ENCODE measurements around the gene NAIF1. TPM values are rescaled to one million over a fixed set of nuclear protein-coding genes. Genes with fewer than 3 reads are reported as not detected.
"Not testable (repeated sequence)": the region's sequence is repeated elsewhere in the genome, so short reads cannot be mapped to it uniquely, and the experiment has no call there.

NAIF1 gene, protein sequence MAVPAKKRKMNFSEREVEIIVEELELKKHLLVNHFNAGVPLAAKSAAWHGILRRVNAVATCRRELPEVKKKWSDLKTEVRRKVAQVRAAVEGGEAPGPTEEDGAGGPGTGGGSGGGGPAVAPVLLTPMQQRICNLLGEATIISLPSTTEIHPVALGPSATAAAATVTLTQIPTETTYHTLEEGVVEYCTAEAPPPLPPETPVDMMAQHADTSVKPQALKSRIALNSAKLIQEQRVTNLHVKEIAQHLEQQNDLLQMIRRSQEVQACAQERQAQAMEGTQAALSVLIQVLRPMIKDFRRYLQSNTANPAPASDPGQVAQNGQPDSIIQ
- total RNA-seq = 6.8 and 10.8 TPM in 2 replicates

DNA sequence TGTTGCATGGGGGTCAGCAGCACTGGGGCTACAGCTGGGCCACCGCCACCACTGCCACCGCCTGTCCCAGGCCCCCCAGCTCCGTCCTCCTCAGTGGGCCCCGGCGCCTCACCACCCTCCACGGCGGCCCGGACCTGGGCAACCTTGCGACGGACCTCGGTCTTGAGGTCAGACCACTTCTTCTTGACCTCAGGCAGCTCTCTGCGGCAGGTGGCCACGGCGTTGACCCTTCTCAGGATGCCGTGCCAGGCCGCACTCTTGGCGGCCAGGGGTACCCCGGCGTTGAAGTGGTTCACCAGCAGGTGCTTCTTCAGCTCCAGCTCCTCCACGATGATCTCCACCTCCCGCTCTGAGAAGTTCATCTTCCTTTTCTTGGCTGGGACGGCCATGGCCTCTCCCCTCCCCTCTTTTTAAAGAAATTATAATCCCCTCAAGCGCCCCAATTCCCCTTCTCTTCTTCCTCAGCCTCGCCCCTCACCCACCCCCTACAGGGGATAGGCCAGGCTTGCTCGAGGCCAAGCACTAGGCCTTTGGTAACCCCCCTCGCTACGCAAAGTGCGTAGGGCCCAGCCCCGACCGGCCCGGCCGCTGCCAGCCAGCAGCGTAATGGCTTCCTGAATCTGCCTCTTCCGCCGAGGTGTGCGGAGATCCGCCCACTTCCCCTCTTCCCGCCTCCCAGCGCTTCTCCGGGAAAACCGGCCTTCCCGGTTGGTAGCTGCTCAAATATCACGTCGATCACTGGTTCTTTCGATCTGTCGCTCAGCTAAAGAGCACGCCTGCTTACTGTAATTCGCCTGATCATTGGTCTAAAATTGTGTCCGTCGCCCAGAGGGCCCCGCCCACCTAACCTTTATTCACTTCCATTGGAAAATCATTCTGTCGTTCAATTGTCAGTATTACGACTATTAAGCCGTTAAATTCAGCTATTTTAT lies at the start of gene NAIF1:
Gene NAIF1, minus strand, starts transcription at position 608 of the 932 bp plus-strand sequence. Its CDS starts 219 bp downstream, at position 389.
- TF ChIP-seq, protein P1, sequence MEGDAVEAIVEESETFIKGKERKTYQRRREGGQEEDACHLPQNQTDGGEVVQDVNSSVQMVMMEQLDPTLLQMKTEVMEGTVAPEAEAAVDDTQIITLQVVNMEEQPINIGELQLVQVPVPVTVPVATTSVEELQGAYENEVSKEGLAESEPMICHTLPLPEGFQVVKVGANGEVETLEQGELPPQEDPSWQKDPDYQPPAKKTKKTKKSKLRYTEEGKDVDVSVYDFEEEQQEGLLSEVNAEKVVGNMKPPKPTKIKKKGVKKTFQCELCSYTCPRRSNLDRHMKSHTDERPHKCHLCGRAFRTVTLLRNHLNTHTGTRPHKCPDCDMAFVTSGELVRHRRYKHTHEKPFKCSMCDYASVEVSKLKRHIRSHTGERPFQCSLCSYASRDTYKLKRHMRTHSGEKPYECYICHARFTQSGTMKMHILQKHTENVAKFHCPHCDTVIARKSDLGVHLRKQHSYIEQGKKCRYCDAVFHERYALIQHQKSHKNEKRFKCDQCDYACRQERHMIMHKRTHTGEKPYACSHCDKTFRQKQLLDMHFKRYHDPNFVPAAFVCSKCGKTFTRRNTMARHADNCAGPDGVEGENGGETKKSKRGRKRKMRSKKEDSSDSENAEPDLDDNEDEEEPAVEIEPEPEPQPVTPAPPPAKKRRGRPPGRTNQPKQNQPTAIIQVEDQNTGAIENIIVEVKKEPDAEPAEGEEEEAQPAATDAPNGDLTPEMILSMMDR (IDR thresholded peaks at IDR 0.05; ENCODE audit: insufficient read depth, low read depth, low read length) = no peak
- peak; percentile 100 for DNase-seq (ENCODE audit: low read depth)
- peak within 1 kb of the TSS; percentile 90 for H3K4me3 ChIP-seq (ENCODE audit: low read depth, low read length)

DNA sequence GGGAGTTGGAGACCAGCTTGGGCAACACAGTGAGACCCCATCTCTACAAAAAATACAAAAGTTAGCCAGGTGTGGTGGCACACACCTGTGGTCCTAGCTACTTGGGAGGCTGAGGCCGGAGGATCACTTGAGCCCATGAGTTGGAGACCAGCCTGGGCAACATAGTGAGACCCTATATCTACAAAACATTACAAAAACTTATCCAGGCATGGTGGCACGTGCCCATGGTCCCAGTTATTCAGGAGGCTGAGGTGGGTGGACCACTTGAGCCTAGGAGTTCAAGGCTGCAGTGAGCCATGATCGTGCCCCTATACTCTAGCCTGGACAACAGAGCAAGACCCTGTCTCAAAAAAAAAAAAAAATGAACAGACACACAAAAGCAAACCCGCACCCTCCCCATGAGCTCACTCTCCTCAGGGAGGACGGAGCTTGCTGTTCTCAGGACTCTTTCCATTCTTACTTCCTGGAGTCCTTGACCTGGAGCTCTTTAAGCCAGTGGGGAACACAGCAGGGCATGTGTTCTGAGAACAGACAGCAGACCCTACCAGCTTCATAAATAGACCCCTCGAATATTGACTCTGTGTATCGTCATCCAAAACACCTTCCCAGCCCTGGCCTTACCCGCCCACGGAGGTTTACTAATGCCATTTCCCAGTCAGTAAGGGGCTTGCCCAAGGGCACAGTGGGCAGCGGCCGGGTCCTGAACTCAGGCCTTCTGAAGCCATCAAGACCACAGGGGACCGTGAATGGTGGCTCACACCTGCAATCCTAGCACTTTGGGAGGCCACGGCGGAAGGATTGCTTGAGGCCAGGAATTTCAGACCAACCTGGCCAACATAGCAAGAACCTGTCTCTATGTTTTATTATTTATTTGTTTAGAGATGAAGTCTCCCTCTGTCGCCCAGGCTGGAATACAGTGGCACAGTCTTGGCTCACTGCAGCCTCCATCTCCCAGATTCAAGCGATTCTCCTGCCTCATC lies 49.3 kb upstream of the NAIF1 start:
- H3K4me3 ChIP-seq (ENCODE audit: low read depth, low read length) = no peak overlapping the region
- no peak for DNase-seq (ENCODE audit: low read depth)
- TF ChIP-seq, protein P1 (IDR thresholded peaks at IDR 0.05; ENCODE audit: insufficient read depth, low read depth, low read length) = no peak

DNA sequence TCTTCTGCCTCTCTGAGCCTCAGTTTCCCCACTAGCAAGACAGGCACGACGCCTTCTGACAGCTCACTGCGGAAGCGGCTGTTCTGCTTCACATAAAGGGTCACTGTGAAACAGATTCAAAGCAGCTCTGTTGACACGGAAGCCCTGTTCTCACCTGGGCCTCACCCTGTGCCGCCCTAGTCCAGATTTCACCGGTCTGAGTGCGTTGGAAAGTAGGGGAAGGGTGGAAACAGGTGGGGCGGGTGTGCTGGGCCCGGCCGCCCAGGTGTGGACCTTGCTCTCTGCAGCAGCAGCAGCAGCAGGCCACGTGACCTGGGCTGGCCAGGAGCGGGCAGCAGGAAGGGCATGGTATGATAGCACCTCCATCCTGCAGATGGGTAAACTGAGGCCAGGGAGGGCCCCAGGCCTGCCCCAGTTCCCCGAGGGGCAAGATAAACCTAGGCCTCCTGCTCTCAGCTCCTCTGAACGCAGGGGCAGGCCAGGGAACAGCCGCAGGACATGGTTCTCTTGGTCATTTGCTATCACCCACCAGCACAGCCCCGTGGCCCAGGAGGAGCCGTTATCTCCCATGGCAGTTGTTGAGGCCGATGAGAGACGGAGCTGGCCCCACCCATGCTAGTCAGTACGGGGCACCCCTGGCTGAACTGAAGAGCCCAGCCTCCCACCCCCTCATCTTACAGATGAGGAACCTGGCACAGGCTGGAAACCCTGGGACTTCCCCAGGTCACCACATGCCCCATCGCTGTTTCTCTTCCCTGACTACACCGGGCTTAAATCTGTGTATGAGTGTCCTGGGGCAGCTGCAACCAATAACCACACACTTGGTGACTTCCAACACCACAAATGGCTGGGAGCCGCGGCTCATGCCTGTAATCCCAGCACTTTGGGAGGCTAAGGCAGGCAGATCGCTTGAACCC lies 48.3 kb upstream of the NAIF1 start:
- no peak overlapping the region for H3K4me3 ChIP-seq (ENCODE audit: low read depth, low read length)
- no peak for DNase-seq (ENCODE audit: low read depth)
- TF ChIP-seq, protein P1 (IDR thresholded peaks at IDR 0.05; ENCODE audit: insufficient read depth, low read depth, low read length) = no peak

DNA sequence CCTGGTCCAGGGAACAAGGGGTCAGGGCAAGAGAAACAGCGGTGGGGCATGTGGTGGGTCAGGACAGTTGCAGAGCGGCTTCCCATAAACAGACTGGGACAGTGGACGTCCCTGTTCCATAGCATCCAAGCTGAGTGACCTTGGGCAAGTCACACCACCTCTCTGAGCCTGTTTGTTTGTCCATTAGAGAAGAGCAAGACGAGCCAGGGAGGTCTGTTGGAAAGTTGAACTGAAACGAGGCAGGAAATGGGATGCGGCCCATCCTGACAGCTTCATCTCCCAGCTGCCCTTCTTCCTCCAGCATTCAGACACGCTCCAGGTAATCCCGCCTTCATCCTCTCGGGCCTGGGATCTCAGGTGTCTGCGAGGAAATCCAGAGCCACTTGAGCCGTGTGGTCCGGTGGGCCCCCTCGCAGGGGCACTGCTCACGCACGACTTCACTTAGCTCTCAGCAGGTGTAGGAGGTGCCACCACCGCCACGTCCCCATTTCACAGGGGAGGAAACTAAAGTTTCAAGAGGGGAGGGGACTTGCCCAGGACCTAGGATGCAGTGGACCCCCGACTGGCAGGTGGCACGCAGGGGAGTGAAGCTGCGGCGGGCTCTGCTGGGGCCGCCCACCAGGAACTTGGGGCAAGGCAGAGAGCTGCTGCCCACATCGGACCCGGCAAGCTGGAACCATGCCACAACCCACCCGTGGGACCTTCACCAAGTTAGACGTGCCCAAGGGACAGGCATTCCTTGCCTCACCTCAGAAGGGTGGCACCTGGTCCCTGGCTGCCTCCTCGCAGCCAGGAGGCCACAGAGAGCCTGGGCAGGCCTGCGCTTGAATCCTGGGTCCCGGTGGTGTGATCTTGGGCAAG lies 47.4 kb upstream of the NAIF1 start:
- H3K4me3 ChIP-seq (ENCODE audit: low read depth, low read length) = no peak overlapping the region
- TF ChIP-seq, protein P1 (IDR thresholded peaks at IDR 0.05; ENCODE audit: insufficient read depth, low read depth, low read length) = no peak
- DNase-seq (ENCODE audit: low read depth) = no peak

DNA sequence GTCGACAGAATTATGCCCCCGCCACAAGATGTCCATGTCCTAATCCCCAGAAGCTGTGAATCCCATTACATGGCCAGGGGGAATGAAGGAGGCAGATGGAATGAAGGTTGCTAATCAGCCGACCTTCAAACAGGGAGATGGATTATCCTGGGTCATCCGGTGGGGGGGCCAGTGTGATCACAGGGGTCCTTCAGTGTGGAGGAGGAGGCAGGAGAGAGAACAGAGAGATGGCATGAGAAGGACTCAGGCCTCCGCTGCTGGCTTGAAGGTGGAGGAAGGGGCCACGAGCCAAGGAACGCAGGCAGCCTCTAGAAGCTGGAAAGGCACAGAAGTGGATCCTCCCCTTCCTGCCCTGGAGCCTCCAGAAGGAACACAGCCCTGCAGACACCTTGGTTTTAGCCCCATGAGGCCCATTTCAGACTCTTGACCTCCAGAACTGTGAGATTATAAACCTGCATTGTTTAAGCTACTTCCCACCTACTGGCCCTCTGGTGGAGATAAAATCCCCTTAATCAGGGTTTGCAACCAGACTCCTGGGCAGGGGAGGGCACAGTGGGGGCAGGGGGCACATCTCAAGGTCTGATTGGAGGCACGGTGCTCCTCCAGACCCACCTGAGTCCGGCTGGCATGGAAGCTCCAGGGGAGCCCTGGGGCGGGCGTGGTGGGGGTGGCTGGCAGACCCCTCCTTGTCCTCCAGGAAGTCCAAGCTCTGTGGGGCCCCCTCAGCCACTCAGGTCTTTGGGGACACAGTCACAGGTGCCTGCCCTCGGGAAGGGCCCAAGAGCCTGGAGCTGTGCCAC lies 46.6 kb upstream of the NAIF1 start:
- no peak overlapping the region for H3K4me3 ChIP-seq (ENCODE audit: low read depth, low read length)
- TF ChIP-seq, protein P1 (IDR thresholded peaks at IDR 0.05; ENCODE audit: insufficient read depth, low read depth, low read length) = no peak
- no peak for DNase-seq (ENCODE audit: low read depth)

DNA sequence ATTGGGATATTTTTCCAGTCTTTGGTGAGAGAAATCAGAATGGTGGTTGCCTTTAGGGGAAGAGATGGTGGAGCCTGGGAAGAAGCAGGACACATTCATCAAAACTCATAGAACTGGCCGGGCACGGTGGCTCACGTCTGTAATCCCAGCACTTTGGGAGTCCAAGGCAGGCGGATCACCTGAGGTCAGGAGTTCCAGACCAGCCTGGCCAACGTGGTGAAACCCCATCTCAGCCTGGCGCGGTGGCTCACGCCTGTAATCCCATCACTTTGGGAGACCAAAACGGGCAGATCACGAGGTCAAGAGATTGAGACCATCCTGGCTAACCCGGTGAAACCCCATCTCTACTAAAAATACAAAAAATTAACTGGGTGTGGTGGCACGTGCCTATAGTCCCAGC lies 44.6 kb upstream of the NAIF1 start:
- not testable (repeated sequence) for DNase-seq (ENCODE audit: low read depth); H3K4me3 ChIP-seq (ENCODE audit: low read depth, low read length)
